Mucosa of descending colon (tissue), 3 donors: Measurements from ENCODE around the gene GGT1. TPM values are rescaled to one million over a fixed set of nuclear protein-coding genes. Genes with fewer than 3 reads are reported as not detected.
"Not testable (repeated sequence)": the region's sequence is repeated elsewhere in the genome, so short reads cannot be mapped to it uniquely, and the experiment has no call there.

Experiments used
- ATAC-seq: fragments of 200-7000 bp; cut with Tn5 transposase; one replicate; pipeline ENCODE4 v1.9.1; 2020; ENCODE audit warnings: mild to moderate bottlenecking, moderate library complexity
- DNase-seq, 3 donors: peaks; one replicate each; pipeline ENCODE4 v3.0.0-alpha.2; 2020
- H3K36me3 ChIP-seq: fragments of 200-600 bp; one replicate; pipeline ENCODE4 v1.8.0; 2021; ENCODE audit warnings: low read depth, mild to moderate bottlenecking
- H3K4me1 ChIP-seq: fragments of 200-600 bp; one replicate; pipeline ENCODE4 v1.8.0; 2021; ENCODE audit warnings: low read depth, mild to moderate bottlenecking
- H3K4me3 ChIP-seq: fragments of 200-600 bp; one replicate; pipeline ENCODE4 v1.8.0; 2021; ENCODE audit warnings: mild to moderate bottlenecking
- H3K9me3 ChIP-seq: fragments of 200-600 bp; one replicate; pipeline ENCODE4 v1.8.0; 2021; ENCODE audit warnings: mild to moderate bottlenecking
- CTCF ChIP-seq: fragments of 200-600 bp; IDR thresholded peaks from one replicate; pipeline ENCODE4 v1.8.0; 2022; ENCODE audit warnings: antibody characterized with exemption, mild to moderate bottlenecking
- intact Hi-C, 2 donors: fragments of 100-400 bp; cut with DNase I in 1 of 2; cut with micrococcal nuclease in 1 of 2; formaldehyde crosslinking; loops; one replicate each; pipeline versions ENCODE4 v1.11.0 to v1.11.1; 2022; cut with DNase I, micrococcal nuclease
- total RNA-seq, 3 donors: library from RNA; stranded (reverse); fragmentation: NEBNext Ultra II Directional in 2 of 3; extraction: Animal tissue kit (Norgen Biotek cat#: 25700) in 2 of 3; gene quantifications; one replicate each; pipeline versions ENCODE4 v1.2.1 to v1.2.4, GENCODE V29; 2021 to 2023
- donor health status: DM: no; HTN: no; CAD: no; lungs with moderate emphysema.
- donor health status: DM: no; HTN: no; CAD: no.
- donor health status: DM: no; HTN: yes; CAD: no.

Gene GGT1
- total RNA-seq, 3 donors from 2014 or later, result 10.9 to 124 (median 57.2) TPM

GRCh38 chr22:24601217-24602104 lies 1.5 kb upstream of the GGT1 start:
- Histone ChIP-seq H3K36me3 (no peaks in the 10 kb centered on the region), H3K4me3 (no peak overlapping the region), H3K9me3 (no peaks in the 10 kb centered on the region), H3K4me1 (peaks cover 15% of the 10 kb centered on the region)
- peak; percentile 90 to 93 (median 92) for DNase-seq
- TF ChIP-seq CTCF, result no peak
- intact Hi-C loops, result no loop called here
- peak; percentile 84 for ATAC-seq

- ATAC-seq, DNase-seq: not testable (repeated sequence)
- H3K4me1 ChIP-seq, result peaks cover 15% of the 10 kb centered on the region
Measured at GRCh38 chr22:24602105-24602749, 766 bp upstream of the GGT1 start.

GRCh38 chr22:24603770-24604629 lies 1.0 kb downstream of the GGT1 start:
- intact Hi-C loops, H3K9me3 ChIP-seq, H3K36me3 ChIP-seq, H3K4me3 ChIP-seq: not testable (repeated sequence)
- ATAC-seq (peak; percentile 50), DNase-seq (peak in 2 of 3 donors; percentile 61 to 69)
- peaks cover 15% of the 10 kb centered on the region for H3K4me1 ChIP-seq

More at GRCh38 chr22:24602105-24602749, 766 bp upstream of the GGT1 start:
- intact Hi-C loops, H3K9me3 ChIP-seq, H3K36me3 ChIP-seq, H3K4me3 ChIP-seq: not testable (repeated sequence)

- H3K4me1 ChIP-seq, H3K36me3 ChIP-seq, ATAC-seq, H3K4me3 ChIP-seq, H3K9me3 ChIP-seq, intact Hi-C loops: not testable (repeated sequence)
- DNase-seq, result peak in 1 of 3 donors; percentile 10
Measured at GRCh38 chr22:24606340-24606739, 3.3 kb downstream of the GGT1 start.

GRCh38 chr22:24607429-24607983 lies 4.5 kb downstream of the GGT1 start:
- H3K4me3 ChIP-seq, intact Hi-C loops, H3K36me3 ChIP-seq, H3K9me3 ChIP-seq, H3K4me1 ChIP-seq: not testable (repeated sequence)
- ATAC-seq (peak; percentile 75), DNase-seq (peak in 2 of 3 donors; percentile 46 to 83)

- H3K4me3 ChIP-seq, DNase-seq, ATAC-seq, H3K36me3 ChIP-seq, H3K9me3 ChIP-seq, intact Hi-C loops, H3K4me1 ChIP-seq: not testable (repeated sequence)
Measured at GRCh38 chr22:24608327-24608726, 5.3 kb downstream of the GGT1 start.

GRCh38 chr22:24609888-24610287 lies 6.9 kb downstream of the GGT1 start:
- DNase-seq, ATAC-seq, H3K9me3 ChIP-seq, H3K36me3 ChIP-seq, H3K4me3 ChIP-seq, intact Hi-C loops, H3K4me1 ChIP-seq: not testable (repeated sequence)

GRCh38 chr22:24614794-24615193 lies 11.8 kb downstream of the GGT1 start:
- H3K9me3 ChIP-seq, H3K36me3 ChIP-seq, H3K4me3 ChIP-seq, DNase-seq, H3K4me1 ChIP-seq, ATAC-seq, intact Hi-C loops: not testable (repeated sequence)

- DNase-seq, H3K9me3 ChIP-seq, ATAC-seq, H3K4me1 ChIP-seq, H3K36me3 ChIP-seq, intact Hi-C loops, H3K4me3 ChIP-seq: not testable (repeated sequence)
Measured at GRCh38 chr22:24621244-24621643, 18.3 kb downstream of the GGT1 start.

GRCh38 chr22:24622596-24622995 lies 19.6 kb downstream of the GGT1 start:
- ATAC-seq, H3K9me3 ChIP-seq, H3K4me1 ChIP-seq, DNase-seq, H3K36me3 ChIP-seq, H3K4me3 ChIP-seq, intact Hi-C loops: not testable (repeated sequence)

- DNase-seq, intact Hi-C loops, H3K9me3 ChIP-seq, ATAC-seq, H3K36me3 ChIP-seq, H3K4me1 ChIP-seq, H3K4me3 ChIP-seq: not testable (repeated sequence)
Measured at GRCh38 chr22:24627911-24628310, 24.9 kb downstream of the GGT1 start.

GRCh38 chr22:24629069-24629468 lies 26.1 kb downstream of the GGT1 start:
- H3K4me1 ChIP-seq, DNase-seq, H3K4me3 ChIP-seq, H3K36me3 ChIP-seq, H3K9me3 ChIP-seq, ATAC-seq, intact Hi-C loops: not testable (repeated sequence)
